Esophagus squamous epithelium (tissue), 4 donors: ENCODE data around the gene SNN.

Experiments
- CTCF ChIP-seq, 6 experiments: fragments of 450-650 bp in 4 of 6; fragments of 200-600 bp in 2 of 6; sonication (generic) in 2 of 6; IDR thresholded peaks; one replicate each; pipeline ENCODE4 v1.5.1; 2016 to 2019; ENCODE audit warnings: antibody characterized with exemption in 6 of 6, mild to moderate bottlenecking in 4 of 6, moderate library complexity in 4 of 6
- POLR2A ChIP-seq, 4 donors: fragments of 450-650 bp; IDR thresholded peaks; one replicate each; pipeline ENCODE4 v1.6.1; 2017; ENCODE audit warnings: antibody characterized with exemption in 4 of 4, mild to moderate bottlenecking in 4 of 4, moderate library complexity in 3 of 4

GRCh38 chr16:11677451-11677951 is 9.2 kb downstream of the SNN start:
- TF ChIP-seq CTCF (IDR thresholded peaks at IDR 0.05) (no peak), POLR2A (IDR thresholded peaks at IDR 0.05) (no peak)
